Smooth muscle cell (in vitro differentiated cells): ENCODE measurements around the gene NCOA7. TPM values are rescaled to one million over a fixed set of nuclear protein-coding genes. Genes with fewer than 3 reads are reported as not detected.
A peak's percentile ranks its signal among the peaks of the same experiment; 100 is the strongest.

ENCODE experiments used
- DNase-seq: peaks from one replicate; lab custom pipeline; 2025; ENCODE audit not compliant: unreplicated experiment; lab: John Stamatoyannopoulos, UW
- H2AFZ ChIP-seq: fragments of 200-600 bp; sonication (generic); 2 replicates; pipeline ENCODE4 v1.6.0; 2016; ENCODE audit warnings: antibody characterized with exemption, low read depth, mild to moderate bottlenecking
- H3F3A ChIP-seq: fragments of 200-600 bp; sonication (generic); 2 replicates; pipeline ENCODE4 v1.6.0; 2017; ENCODE audit warnings: antibody characterized with exemption, low read depth
- H3K27ac ChIP-seq: fragments of 200-600 bp; sonication (generic); 2 replicates; pipeline ENCODE4 v1.5.1; 2016; ENCODE audit warnings: low read depth, mild to moderate bottlenecking
- H3K27me3 ChIP-seq: fragments of 200-600 bp; sonication (generic); 2 replicates; pipeline ENCODE4 v1.6.1; 2016; ENCODE audit warnings: low read depth, mild to moderate bottlenecking
- H3K36me3 ChIP-seq: fragments of 200-600 bp; sonication (generic); 2 replicates; pipeline ENCODE4 v1.5.1; 2016; ENCODE audit warnings: low read depth
- H3K4me1 ChIP-seq: fragments of 200-600 bp; sonication (generic); 2 replicates; pipeline ENCODE4 v1.5.1; 2016; ENCODE audit warnings: low read depth
- H3K4me2 ChIP-seq: fragments of 200-600 bp; sonication (generic); 2 replicates; pipeline ENCODE4 v1.6.0; 2016; ENCODE audit warnings: mild to moderate bottlenecking
- H3K4me3 ChIP-seq: fragments of 200-600 bp; sonication (generic); 2 replicates; pipeline ENCODE4 v1.5.1; 2016; ENCODE audit warnings: mild to moderate bottlenecking
- H3K79me2 ChIP-seq: fragments of 200-600 bp; sonication (generic); 2 replicates; pipeline ENCODE4 v1.6.0; 2016; ENCODE audit warnings: low read depth, mild to moderate bottlenecking
- H3K9ac ChIP-seq: fragments of 200-600 bp; sonication (generic); 2 replicates; pipeline ENCODE4 v1.6.0; 2016; ENCODE audit warnings: low read depth
- H3K9me3 ChIP-seq: fragments of 200-600 bp; sonication (generic); replicated peaks from 2 replicates; pipeline ENCODE4 v1.5.1; 2016; ENCODE audit warnings: low read depth
- H4K20me1 ChIP-seq: fragments of 200-600 bp; sonication (generic); 2 replicates; pipeline ENCODE4 v1.6.0; 2016; ENCODE audit warnings: low read depth
- WGBS: methylation state at CpG from one replicate; pipeline ENCODE4 v1.1.7; 2016; ENCODE audit warnings: low lambda C conversion rate; 5-methylcytosine and 5-hydroxymethylcytosine counted together
- polyA plus RNA-seq: library from polyadenylated mRNA; unstranded; fragments of >200 nt; fragmentation: Nextera tagmentation; extraction: Ambion mirVana; gene quantifications from 2 replicates; pipeline ENCODE4 v1.2.1, GENCODE V29; 2016
- total RNA-seq: library from RNA; depleted of rRNA; stranded (reverse); fragments of >200 nt; gene quantifications from 2 replicates; pipeline ENCODE4 v1.2.3, GENCODE V29; 2014
- TF ChIP-seq, protein P1 (sequence below): fragments of 200-600 bp; sonication (generic); IDR thresholded peaks from 2 replicates; pipeline ENCODE4 v1.5.1; 2017; ENCODE audit warnings: borderline replicate concordance, mild to moderate bottlenecking, antibody characterized with exemption; ENCODE audit not compliant: insufficient read depth, poor library complexity, severe bottlenecking

NCOA7 gene
- 44.0 and 57.8 TPM in 2 replicates for total RNA-seq
- 35.7 and 38.1 TPM in 2 replicates for polyA plus RNA-seq

DNA sequence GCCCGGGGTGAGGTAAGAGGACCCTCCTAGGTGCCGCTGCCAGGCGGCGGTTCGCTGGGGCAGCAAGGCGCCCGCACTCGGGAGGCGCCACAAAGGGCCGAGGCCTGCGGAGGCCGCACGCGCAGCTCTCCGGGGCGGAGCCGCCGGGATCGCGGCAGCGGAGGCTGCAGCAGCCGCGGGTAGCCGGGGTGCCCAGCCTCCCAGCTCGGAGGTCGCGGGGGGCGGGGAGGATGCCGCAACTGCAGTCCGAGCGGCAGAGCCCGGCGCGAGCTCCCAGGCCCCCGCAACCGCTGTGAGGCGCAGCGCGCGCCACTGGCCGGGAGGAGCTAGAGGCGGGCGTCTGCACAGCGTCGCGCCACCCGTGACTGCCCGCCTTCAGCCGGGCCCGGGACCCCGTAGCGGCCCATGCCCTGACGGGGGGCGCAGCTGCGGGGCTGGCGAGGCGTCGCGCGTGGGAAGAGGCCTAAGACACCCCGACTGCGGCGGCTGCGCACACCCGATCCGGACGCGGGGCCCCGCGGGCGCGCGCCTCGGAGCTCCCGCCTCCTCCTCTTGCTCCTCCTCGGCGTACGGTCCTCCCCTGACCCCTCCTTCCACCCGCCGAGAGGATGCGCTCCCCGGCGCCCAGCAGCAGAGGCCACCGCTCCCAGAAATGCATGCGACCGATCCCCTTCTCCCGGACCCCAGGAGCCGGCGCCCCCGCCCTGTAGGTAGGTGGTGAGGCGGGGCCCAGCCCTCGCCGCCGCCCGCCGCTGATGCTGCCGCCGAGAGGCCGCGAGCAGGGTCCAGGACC, at the start of gene NCOA7:
TSS of gene NCOA7 (plus strand) at position 603 of the 793 bp plus-strand sequence. CDS start 24,395 bp downstream, outside the sequence.
- Histone ChIP-seq H2AFZ (peak within 1 kb of the TSS; percentile 84), H3K27me3 (no peaks in the 10 kb centered on the region), H3K4me1 (peaks cover 5% of the 10 kb centered on the region), H3K4me3 (peak within 1 kb of the TSS; percentile 91), H3K4me2 (peak within 1 kb of the TSS; percentile 91), H3K36me3 (no peaks in the 10 kb centered on the region), H3K27ac (peak within 1 kb of the TSS; percentile 76), H3K79me2 (peaks cover 37% of the 10 kb centered on the region), H4K20me1 (no peaks in the 10 kb centered on the region), H3K9me3 (no peaks in the 10 kb centered on the region), H3K9ac (peak within 1 kb of the TSS; percentile 47), H3F3A (peaks cover 23% of the 10 kb centered on the region)
- under 1% methylated on average over 66 of the region's 100 CpGs for WGBS
- TF ChIP-seq, protein P1, sequence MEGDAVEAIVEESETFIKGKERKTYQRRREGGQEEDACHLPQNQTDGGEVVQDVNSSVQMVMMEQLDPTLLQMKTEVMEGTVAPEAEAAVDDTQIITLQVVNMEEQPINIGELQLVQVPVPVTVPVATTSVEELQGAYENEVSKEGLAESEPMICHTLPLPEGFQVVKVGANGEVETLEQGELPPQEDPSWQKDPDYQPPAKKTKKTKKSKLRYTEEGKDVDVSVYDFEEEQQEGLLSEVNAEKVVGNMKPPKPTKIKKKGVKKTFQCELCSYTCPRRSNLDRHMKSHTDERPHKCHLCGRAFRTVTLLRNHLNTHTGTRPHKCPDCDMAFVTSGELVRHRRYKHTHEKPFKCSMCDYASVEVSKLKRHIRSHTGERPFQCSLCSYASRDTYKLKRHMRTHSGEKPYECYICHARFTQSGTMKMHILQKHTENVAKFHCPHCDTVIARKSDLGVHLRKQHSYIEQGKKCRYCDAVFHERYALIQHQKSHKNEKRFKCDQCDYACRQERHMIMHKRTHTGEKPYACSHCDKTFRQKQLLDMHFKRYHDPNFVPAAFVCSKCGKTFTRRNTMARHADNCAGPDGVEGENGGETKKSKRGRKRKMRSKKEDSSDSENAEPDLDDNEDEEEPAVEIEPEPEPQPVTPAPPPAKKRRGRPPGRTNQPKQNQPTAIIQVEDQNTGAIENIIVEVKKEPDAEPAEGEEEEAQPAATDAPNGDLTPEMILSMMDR: no peak
- DNase-seq: peak; percentile 68

DNA sequence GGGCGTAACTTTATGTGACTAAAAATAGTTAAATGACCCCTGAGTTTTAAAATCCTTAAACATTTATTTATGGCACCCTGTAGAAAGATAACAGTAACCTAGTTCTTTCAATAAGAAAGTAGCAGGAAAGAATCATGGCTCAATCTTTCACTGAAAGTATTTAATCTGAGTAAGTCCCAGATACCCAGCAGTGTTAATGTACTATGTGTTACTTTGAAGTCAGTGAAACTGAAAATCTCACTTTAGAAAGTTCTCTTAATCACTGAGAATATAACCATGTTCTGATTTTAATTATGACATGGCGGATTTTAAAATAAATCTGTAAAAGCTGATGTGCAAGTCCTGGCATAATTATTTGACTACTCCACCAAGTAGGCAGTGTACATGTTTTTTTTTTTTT, 49.4 kb upstream of the NCOA7 start:
- H3K4me2 ChIP-seq: no peak overlapping the region
- H4K20me1 ChIP-seq: no peaks in the 10 kb centered on the region
- no peaks in the 10 kb centered on the region for H3K9me3 ChIP-seq
- TF ChIP-seq, protein P1: no peak
- no peak overlapping the region for H3K4me3 ChIP-seq
- no peaks in the 10 kb centered on the region for H3K79me2 ChIP-seq
- no peaks in the 10 kb centered on the region for H3K27me3 ChIP-seq
- 95% methylated on average over 2 of the region's 2 CpGs for WGBS
- H3K36me3 ChIP-seq: no peaks in the 10 kb centered on the region
- no peak overlapping the region for H2AFZ ChIP-seq
- H3K4me1 ChIP-seq: peaks cover 7% of the 10 kb centered on the region
- peaks cover 4% of the 10 kb centered on the region for H3F3A ChIP-seq
- DNase-seq: no peak
- no peak overlapping the region for H3K9ac ChIP-seq
- no peak overlapping the region for H3K27ac ChIP-seq

GRCh38 chr6:125742024-125742423, 48.7 kb upstream of the NCOA7 start:
- Histone ChIP-seq H3K4me3 (no peak overlapping the region), H3K9ac (no peak overlapping the region), H3F3A (peaks cover 6% of the 10 kb centered on the region), H3K27ac (no peak overlapping the region), H3K36me3 (no peaks in the 10 kb centered on the region), H3K79me2 (no peaks in the 10 kb centered on the region), H2AFZ (peak overlapping the region; percentile 33), H3K27me3 (no peaks in the 10 kb centered on the region), H3K4me1 (peaks cover 10% of the 10 kb centered on the region), H3K4me2 (no peak overlapping the region), H3K9me3 (no peaks in the 10 kb centered on the region), H4K20me1 (no peaks in the 10 kb centered on the region)
- no peak for DNase-seq
- TF ChIP-seq, protein P1: no peak
- 98% methylated on average over 2 of the region's 2 CpGs for WGBS
